PC-9 (cell line): Measurements from ENCODE around the gene TMEM89.

Experiments
- CTCF ChIP-seq: fragments of 200-600 bp; sonication (generic); conservative IDR thresholded peaks from 2 replicates; pipeline ENCODE4 v1.6.1; 2017; ENCODE audit warnings: mixed run types, antibody characterized with exemption, mild to moderate bottlenecking, moderate library complexity
- EZH2 ChIP-seq: fragments of 200-600 bp; sonication (generic); IDR thresholded peaks from 2 replicates; pipeline ENCODE4 v1.8.0; 2017; ENCODE audit warnings: antibody characterized with exemption, low read depth

GRCh38 chr3:48663489-48664312, 42.1 kb upstream of the TMEM89 start:
- TF ChIP-seq CTCF (peak; percentile 78), EZH2 (no peak)
